Measurements from ENCODE around the gene FARS2.

DNA sequence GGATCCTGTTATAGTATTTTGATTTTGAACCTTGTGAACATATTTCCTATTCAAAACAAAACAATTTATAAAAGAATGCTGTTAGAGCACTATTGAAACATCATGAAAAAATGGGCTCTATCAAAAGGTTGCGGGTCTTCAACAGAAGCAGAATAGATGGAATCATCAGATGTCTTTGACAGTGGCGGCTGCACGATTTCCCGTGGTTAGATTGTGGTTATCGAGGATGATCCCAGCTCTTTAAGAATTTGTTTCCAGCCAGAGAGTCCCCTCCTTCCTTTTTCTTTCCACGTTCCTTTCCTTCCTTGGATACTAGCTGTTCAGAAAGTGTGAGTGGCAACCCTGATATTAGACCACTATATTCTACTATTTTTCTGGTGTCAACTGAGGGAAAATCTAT lies 163.4 kb downstream of the FARS2 start:
- TF ChIP-seq GATA3 (IDR thresholded peaks at IDR 0.05; ENCODE audit: low read depth, low read length) (no peak), GATA2 (IDR thresholded peaks at IDR 0.05; ENCODE audit: low read depth, low read length) (no peak)
